Nephron (organoid): Measurements from ENCODE around the gene WTIP.
"Not testable (repeated sequence)": the region's sequence is repeated elsewhere in the genome, so short reads cannot be mapped to it uniquely, and the experiment has no call there.

Source experiments
- H3K27ac Mint-ChIP-seq, 3 experiments: 2 replicates each; pipeline ENCODE4 v1.8.0; 2020; ENCODE audit warnings: mixed read lengths in 3 of 3, mild to moderate bottlenecking in 2 of 3, moderate library complexity in 1 of 3
- H3K27me3 Mint-ChIP-seq: 2 replicates; pipeline ENCODE4 v1.8.0; 2021; ENCODE audit warnings: low read depth, mild to moderate bottlenecking, moderate library complexity, mixed read lengths
- H3K36me3 Mint-ChIP-seq: 2 replicates; pipeline ENCODE4 v1.8.0; 2020; ENCODE audit warnings: low read depth, mixed read lengths
- H3K4me1 Mint-ChIP-seq: 2 replicates; pipeline ENCODE4 v1.8.0; 2020; ENCODE audit warnings: mixed read lengths
- H3K4me3 Mint-ChIP-seq, 3 experiments: 2 replicates each; pipeline ENCODE4 v1.8.0; 2020; ENCODE audit warnings: mild to moderate bottlenecking in 3 of 3, mixed read lengths in 3 of 3, moderate library complexity in 2 of 3
- H3K9me3 Mint-ChIP-seq: 2 replicates; pipeline ENCODE4 v1.8.0; 2020; ENCODE audit warnings: mixed read lengths
- TF ChIP-seq, protein P1 (sequence below), 3 experiments: fragments of 200-600 bp; sonication (generic); IDR thresholded peaks; one replicate each; pipeline ENCODE4 v1.5.0; 2021; ENCODE audit warnings: antibody characterized with exemption in 3 of 3; ENCODE audit not compliant: unreplicated experiment in 3 of 3

WTIP gene

DNA sequence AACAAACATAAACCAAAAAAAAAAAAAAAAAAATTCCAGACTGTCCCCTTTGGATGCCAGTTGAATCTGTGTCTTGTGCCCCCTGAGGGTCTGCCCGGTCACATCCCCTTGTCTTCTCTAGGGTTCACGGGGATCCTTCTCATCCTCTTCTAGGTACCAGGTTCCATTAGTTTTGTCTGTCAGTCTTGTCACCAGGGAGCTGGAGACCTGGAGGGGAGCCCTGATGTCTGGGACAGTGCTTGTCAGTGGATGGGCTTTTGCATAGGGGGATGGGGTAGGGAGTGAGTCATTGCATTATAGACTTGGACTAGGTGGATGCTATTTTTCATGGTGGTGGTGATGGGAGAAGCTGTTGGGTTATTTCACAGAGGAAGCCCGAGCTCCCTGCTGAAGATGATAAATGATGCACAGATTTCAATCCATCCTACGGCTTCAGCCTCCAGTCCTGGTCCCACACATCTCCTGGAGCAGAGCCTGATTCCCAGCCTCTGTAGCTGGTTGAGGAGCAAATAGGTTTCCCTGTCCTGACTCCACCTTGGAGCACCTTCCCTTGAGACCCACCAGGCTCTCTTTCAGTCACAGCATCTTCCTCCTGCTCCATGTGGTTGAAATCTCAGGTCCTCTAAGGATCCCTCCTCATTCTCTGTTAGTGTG lies 26.0 kb downstream of the WTIP start:
- Mint-ChIP-seq H3K36me3 (no peaks in the 10 kb centered on the region), H3K27me3 (peaks cover 4% of the 10 kb centered on the region), H3K4me1 (no peaks in the 10 kb centered on the region)

DNA sequence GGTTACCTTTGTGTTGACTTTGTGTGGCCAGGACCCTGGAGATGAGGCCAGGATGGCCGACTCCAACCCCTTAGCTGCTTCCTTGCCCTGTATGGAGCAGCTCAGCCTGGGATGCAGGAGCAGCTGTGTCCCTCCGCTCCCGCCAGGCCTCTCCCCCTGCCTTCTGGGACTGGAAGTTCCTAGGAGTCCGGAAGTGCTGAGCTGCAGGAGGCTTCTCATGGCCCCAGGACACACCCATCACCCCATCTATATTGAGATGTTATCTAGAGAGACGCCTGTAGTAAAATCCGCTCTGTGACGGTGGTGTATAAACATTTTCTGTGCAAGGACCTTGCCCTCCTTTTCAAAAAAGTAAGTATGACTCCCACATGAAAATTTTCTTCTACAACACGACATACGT lies 27.0 kb downstream of the WTIP start:
- TF ChIP-seq, protein P1, sequence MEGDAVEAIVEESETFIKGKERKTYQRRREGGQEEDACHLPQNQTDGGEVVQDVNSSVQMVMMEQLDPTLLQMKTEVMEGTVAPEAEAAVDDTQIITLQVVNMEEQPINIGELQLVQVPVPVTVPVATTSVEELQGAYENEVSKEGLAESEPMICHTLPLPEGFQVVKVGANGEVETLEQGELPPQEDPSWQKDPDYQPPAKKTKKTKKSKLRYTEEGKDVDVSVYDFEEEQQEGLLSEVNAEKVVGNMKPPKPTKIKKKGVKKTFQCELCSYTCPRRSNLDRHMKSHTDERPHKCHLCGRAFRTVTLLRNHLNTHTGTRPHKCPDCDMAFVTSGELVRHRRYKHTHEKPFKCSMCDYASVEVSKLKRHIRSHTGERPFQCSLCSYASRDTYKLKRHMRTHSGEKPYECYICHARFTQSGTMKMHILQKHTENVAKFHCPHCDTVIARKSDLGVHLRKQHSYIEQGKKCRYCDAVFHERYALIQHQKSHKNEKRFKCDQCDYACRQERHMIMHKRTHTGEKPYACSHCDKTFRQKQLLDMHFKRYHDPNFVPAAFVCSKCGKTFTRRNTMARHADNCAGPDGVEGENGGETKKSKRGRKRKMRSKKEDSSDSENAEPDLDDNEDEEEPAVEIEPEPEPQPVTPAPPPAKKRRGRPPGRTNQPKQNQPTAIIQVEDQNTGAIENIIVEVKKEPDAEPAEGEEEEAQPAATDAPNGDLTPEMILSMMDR (IDR thresholded peaks at IDR 0.05; ENCODE audit: unreplicated experiment in 3 of 3), result no peak
- peaks cover 12% of the 10 kb centered on the region for H3K9me3 Mint-ChIP-seq
- H3K27me3 Mint-ChIP-seq, result peaks cover 5% of the 10 kb centered on the region
- H3K4me3 Mint-ChIP-seq, result no peak overlapping the region
- no peaks in the 10 kb centered on the region for H3K4me1 Mint-ChIP-seq
- no peaks in the 10 kb centered on the region for H3K36me3 Mint-ChIP-seq
- no peak overlapping the region for H3K27ac Mint-ChIP-seq

More for the DNA sequence above, 26.0 kb downstream of the WTIP start:
- TF ChIP-seq, protein P1 (IDR thresholded peaks at IDR 0.05; ENCODE audit: unreplicated experiment in 3 of 3), result no peak
- H3K27ac Mint-ChIP-seq, result no peak overlapping the region
- peaks cover 12% of the 10 kb centered on the region for H3K9me3 Mint-ChIP-seq
- H3K4me3 Mint-ChIP-seq, result no peak overlapping the region

DNA sequence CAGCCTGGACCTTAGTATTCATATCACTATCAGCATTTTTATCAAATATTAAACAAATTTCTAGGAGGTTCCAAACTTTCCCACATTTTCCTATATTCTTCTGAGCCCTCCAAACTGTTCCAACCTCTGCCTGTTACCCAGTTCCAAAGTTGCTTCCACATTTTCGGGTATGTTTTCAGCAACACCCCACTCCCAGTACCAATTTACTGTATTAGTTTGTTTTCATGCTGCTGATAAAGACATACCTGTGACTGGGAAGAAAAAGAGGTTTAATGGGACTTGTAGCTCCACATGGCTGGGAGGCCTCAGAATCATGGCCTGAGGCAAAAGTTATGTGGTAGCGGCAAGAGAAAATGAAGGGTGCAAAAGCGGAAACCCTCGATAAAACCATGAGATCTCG lies 29.3 kb downstream of the WTIP start:
- H3K4me1 Mint-ChIP-seq, H3K27ac Mint-ChIP-seq, H3K36me3 Mint-ChIP-seq, H3K27me3 Mint-ChIP-seq, H3K4me3 Mint-ChIP-seq: not testable (repeated sequence)
- H3K9me3 Mint-ChIP-seq, result peaks cover 12% of the 10 kb centered on the region

DNA sequence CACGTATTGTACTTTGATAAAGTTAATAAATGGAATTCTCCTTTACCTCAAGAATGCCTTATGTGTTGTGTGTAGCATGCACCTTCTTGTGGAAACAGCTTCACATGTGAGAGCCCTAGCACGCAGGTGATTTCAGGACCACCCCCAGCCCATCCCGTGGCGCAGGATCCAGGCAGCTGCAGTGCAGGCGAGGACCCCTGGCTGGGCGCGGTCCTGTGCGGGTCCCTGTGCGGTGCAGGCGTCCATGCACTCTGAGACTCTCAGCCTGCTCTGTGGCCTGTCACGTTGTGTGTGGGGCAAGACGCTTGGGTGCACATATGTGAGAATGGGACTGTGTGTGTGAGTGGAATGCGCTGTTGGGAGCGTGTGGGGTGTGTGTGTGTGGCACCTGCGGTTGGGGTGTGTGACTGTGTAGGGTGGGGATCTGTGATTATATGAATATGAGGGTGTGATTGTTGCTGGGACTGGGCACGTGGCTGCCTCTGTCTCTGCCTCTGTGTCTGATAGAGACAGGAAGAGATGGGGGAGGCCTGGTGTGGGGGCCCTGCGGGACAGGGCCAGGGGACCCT lies 30.8 kb downstream of the WTIP start:
- Mint-ChIP-seq H3K4me1 (no peaks in the 10 kb centered on the region), H3K36me3 (no peaks in the 10 kb centered on the region), H3K27ac (no peak overlapping the region), H3K9me3 (peaks cover 12% of the 10 kb centered on the region), H3K27me3 (peaks cover 5% of the 10 kb centered on the region), H3K4me3 (no peak overlapping the region)
- TF ChIP-seq, protein P1 (IDR thresholded peaks at IDR 0.05; ENCODE audit: unreplicated experiment in 3 of 3), result no peak

DNA sequence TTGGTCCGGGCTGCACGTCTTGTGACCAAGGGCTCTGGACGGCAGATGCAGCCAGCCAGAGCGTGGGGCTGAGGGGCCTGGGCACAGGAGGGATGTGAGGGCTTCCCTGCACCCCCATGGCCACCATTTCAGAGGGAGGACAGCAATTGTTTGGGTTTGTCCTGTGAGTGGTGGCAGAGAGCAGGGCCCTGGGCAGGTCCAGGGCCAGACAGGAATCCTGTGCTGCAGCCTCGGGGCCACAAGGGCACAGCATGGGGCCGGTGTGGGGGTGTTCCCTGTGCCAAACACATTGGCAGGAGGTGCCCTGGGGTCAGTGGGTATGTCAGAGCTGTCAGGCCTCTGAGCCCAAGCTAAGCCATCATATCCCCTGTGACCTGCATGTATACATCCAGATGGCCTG lies 32.2 kb downstream of the WTIP start:
- Mint-ChIP-seq H3K27ac (no peak overlapping the region), H3K4me1 (no peaks in the 10 kb centered on the region), H3K27me3 (peaks cover 5% of the 10 kb centered on the region), H3K36me3 (no peaks in the 10 kb centered on the region), H3K4me3 (no peak overlapping the region), H3K9me3 (peaks cover 12% of the 10 kb centered on the region)
- TF ChIP-seq, protein P1 (IDR thresholded peaks at IDR 0.05; ENCODE audit: unreplicated experiment in 3 of 3), result no peak

DNA sequence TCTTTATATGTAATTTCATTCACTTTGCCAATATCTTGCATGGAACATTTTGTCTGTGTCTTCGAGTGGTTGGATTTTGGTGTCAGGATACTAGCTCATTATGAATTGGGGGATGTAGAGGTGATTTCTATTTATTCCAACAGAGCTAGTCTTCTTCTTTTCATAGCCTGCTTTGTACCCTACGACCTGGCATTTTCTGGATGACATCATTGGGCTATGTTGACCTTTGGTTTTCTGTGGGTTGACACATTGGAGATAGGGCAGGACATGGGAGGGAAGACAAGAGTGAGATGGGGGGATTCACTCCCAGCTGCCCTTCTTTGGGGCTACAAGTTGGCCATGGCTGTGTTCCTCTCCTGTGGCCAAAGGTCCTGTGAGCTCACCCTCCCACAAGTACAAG lies 38.0 kb downstream of the WTIP start:
- Mint-ChIP-seq H3K9me3 (peaks cover 4% of the 10 kb centered on the region), H3K36me3 (no peaks in the 10 kb centered on the region), H3K4me3 (no peak overlapping the region), H3K4me1 (no peaks in the 10 kb centered on the region), H3K27me3 (peaks cover 8% of the 10 kb centered on the region), H3K27ac (no peak overlapping the region)
- TF ChIP-seq, protein P1 (IDR thresholded peaks at IDR 0.05; ENCODE audit: unreplicated experiment in 3 of 3), result no peak
